GM18517 (cell line): Measurements from ENCODE around the gene CHD1.

Experiments used
- ATAC-seq: cut with Tn5 transposase; IDR thresholded peaks from one replicate; pipeline ENCODE4 v1.9.1; 2021; ENCODE audit warnings: mild to moderate bottlenecking, moderate library complexity; ENCODE audit not compliant: unreplicated experiment

Gene CHD1

DNA sequence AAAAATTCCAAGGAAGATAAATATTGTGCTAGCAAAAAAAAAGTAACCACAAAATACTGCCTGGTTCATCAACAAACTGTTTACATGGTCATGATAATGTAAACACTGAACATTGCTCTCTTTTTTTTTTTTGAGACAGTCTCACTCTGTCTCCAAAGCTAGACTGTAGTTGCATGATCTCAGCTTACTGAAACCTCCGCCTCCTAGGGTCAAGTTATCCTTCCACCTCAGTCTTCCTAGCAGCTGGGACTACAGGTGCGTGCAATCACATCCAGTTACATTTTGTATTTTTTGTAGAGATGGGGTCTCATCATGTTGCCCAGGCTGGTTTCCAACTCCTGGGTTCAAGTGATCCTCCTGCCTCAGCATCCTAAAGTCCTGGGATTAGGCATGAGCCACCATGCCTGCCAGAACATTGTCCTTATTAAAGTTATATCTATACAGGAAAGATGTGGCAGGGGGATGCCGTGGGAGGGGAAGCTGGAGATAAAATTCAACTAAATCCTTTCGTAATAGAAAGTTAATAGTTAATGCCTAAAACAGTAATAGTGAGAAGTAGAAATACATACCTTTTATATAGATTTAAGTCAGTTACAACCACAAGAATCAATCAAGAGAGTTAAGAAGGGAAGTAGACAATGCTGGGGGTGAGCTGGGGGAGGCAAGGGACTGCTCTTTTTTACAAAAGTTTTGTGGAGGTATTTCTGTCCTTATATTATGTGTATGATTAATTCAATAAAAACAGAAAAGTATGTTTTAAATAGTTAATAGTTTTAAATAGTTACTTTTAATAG lies 103.0 kb downstream of the CHD1 start:
- no peak for ATAC-seq

- ATAC-seq, result no peak
These were observed 112.1 kb downstream of the CHD1 start for GRCh38 chr5:98816582-98817222.

DNA sequence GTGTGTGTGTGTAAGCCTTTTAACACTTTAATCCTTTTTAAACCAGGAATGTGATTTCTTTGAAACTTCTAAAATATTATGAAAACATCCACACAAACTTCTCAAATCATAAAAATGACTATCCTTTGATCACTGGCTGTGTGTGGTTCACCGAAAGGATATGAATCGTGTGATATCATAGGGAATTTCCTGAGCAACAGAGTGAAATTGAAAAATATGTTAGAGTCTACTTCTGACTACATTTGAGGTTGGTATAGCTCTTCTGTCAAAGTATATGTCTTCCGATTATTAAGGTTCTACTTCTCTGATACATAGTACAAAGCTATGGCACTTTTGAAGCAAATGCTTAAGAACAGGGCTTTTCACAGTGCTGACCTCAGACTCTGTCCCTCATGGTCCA lies 115.1 kb downstream of the CHD1 start:
- ATAC-seq, result no peak

DNA sequence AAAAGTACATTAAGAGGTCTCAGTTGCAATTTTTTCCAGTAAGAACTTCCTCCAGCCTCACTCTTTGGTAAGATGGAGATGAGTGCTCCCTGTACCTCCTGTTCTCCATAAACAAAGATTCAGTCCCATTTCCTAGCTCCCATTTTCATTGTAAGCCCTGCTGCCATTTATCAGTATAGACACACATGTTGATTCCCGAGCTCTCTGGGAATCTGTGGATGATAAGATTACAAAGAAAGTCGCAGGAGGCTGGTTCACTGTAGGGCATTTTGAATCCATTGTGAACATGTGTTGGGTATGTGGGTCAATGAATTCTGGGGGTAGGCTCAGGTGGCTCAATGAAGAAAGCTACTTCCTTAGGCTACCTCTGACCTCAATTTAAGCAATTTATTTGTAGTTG lies 118.6 kb downstream of the CHD1 start:
- no peak for ATAC-seq

DNA sequence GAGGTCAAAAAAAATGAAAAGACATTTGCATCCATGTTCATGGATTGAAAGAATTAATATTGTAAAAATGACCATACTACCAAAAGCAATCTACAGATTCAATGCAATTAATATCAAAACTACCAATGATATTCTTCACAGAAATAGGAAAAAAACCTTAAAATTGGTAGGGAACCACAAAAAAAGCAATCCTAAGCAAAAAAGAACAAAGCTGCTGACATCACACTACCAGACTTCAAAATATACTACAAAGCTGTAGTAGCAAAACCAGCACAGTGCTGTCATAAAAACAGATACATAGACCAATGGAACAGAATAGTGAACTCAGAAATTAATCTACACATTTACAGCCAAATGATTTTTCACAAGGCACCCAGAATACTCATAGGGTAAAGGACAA lies 121.0 kb downstream of the CHD1 start:
- ATAC-seq, result no peak

GRCh38 chr5:98805070-98805469 lies 123.7 kb downstream of the CHD1 start:
- no peak for ATAC-seq

- no peak for ATAC-seq
These were observed 124.7 kb downstream of the CHD1 start for GRCh38 chr5:98804066-98804465.
